Measurements from ENCODE around the gene PRSS50.
A peak's percentile ranks its signal among the peaks of the same experiment; 100 is the strongest.
"Not testable (repeated sequence)": the region's sequence is repeated elsewhere in the genome, so short reads cannot be mapped to it uniquely, and the experiment has no call there.

PRSS50 gene

DNA sequence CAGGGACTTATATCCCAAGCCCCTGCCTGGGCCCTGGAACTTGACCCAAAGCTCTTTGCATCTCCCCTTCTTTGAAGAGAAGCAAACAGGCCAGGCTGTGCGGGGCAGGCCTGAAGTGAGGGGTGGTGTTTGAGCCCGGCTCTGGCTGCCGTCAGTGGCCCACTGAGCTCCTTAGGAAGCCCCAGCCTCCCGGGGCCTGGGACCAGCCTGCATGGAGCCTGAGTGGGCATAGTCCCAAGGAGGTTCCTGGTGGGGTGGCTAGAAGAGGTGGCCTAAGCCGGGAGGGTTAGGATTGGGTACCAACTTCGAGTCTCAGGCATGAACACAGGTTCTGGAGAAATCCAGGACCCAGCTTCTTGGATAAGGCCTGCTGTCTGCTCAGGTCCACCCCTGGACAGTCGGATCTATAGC, 10.1 kb downstream of the PRSS50 start:
- TF ChIP-seq, protein P1, sequence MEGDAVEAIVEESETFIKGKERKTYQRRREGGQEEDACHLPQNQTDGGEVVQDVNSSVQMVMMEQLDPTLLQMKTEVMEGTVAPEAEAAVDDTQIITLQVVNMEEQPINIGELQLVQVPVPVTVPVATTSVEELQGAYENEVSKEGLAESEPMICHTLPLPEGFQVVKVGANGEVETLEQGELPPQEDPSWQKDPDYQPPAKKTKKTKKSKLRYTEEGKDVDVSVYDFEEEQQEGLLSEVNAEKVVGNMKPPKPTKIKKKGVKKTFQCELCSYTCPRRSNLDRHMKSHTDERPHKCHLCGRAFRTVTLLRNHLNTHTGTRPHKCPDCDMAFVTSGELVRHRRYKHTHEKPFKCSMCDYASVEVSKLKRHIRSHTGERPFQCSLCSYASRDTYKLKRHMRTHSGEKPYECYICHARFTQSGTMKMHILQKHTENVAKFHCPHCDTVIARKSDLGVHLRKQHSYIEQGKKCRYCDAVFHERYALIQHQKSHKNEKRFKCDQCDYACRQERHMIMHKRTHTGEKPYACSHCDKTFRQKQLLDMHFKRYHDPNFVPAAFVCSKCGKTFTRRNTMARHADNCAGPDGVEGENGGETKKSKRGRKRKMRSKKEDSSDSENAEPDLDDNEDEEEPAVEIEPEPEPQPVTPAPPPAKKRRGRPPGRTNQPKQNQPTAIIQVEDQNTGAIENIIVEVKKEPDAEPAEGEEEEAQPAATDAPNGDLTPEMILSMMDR (IDR thresholded peaks at IDR 0.05; ENCODE audit: low read depth, low read length): no peak
- Histone ChIP-seq H3K27me3 (no peaks in the 10 kb centered on the region), H3K36me3 (no peaks in the 10 kb centered on the region), H3K4me3 (ENCODE audit: low read depth, low read length) (no peak overlapping the region), H3K9me3 (no peaks in the 10 kb centered on the region), H3K4me1 (no peaks in the 10 kb centered on the region)
- DNase-seq: no peak

DNA sequence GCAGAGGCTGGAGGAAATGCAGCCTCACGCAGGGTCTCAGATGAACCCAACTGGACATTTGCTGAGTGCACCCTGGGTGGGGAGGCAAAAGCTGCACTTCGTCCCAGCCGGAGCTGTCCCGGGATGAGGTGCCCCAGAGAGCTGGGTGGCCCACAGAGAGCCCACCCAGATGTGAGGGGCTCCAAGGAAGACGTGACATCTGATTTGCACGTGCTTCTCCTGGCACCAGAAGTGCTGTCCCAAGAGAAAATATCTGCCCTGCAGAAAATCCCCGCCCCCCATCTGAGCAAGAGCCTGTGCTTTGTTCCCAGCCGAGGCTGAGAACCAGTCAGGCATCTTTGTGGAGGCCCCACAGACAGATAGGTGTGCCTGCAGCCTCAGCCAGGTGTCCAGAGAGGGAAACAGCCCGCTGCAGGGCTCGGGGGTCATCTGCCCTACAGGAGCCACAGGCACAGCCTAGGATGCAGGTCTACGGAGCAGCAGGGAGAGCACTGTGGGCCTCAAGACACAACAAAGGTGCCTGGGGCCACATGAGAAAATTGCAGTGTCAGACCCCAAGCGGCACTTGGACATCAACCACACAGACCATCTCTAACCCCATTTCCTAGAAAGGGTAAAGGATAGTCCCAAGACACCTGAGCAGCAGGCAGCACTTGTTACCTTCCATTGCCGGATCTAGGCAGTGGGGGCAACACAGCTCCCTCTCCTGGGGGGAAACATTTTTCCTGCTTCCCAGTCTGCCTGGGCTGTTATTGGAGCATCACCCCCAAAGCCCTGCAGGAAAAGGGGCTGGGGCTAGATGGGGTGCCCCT, 10.7 kb downstream of the PRSS50 start:
- Histone ChIP-seq H3K4me1 (no peaks in the 10 kb centered on the region; the same call in 1 of the 2 replicates), H3K36me3 (no peaks in the 10 kb centered on the region), H3K27me3 (no peaks in the 10 kb centered on the region), H3K9me3 (no peaks in the 10 kb centered on the region), H3K4me3 (ENCODE audit: low read depth, low read length) (no peak overlapping the region)
- DNase-seq: peak; percentile 1
- TF ChIP-seq, protein P1 (IDR thresholded peaks at IDR 0.05; ENCODE audit: low read depth, low read length): no peak

DNA sequence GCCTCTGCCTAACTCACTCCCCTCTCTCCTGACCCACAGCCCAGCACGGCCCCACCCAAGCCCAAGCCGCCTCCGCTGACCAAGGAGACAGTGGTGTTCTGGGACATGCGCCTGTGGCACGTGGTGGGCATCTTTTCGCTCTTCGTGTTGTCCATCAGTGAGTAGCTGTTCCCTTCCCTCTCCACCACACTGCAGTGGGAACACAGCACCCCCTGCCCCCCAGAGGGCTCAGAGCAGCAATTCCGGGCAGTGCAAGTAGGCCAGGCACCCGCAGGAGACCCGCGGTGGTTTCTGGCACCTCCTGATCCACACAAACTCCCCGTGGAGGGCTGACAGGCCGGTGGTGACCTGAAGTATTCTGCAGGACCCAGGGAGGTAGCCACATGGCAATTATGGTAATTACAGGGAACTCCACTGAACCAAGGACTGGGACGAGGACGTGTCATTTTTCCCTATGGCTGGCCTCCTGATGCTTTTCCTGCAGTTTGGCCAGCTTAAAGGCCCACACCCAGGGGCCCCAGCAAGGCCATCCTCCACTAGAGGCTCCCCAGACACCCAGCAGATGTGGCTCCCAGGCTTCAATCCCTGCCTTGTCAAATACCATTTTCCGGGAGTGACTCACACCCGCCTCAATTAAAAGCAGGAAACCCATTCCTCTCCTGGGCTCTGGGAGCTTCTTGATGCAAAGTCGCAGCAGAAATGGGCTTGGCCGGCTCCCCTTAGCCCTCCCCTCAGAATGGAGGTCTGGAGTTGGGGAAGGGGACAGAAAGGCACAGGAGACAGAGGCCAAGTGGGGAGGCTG, 11.7 kb downstream of the PRSS50 start:
- DNase-seq: peak; percentile 27
- Histone ChIP-seq H3K4me3 (ENCODE audit: low read depth, low read length) (no peak overlapping the region), H3K36me3 (no peaks in the 10 kb centered on the region), H3K9me3 (no peaks in the 10 kb centered on the region), H3K27me3 (no peaks in the 10 kb centered on the region), H3K4me1 (no peaks in the 10 kb centered on the region; the same call in 1 of the 2 replicates)
- TF ChIP-seq, protein P1 (IDR thresholded peaks at IDR 0.05; ENCODE audit: low read depth, low read length): no peak

DNA sequence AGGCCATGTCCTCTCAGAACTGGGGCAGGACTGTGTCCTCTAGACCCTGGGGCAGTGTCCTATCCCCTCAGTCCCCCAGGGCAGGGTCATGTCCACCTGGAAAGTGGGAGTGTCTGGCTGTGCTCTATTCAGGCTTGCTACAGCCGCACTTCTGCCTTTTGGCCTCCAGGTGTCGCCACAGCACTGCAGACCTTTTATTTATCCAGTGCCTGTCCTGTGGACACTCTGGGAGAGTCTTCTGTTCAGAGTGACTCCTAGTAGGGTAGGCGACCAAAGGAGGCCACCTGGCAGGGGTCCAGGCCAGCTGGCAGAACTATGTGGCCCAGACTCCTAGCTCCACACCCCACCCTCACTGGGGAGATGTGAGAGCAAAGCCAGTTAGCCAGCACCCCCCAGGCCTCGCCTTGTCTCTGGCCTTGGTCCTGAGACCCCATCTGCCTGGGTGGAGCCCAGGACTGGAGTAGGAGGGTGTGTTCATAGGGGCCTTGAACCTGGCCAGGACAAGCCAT, 12.6 kb downstream of the PRSS50 start:
- Histone ChIP-seq H3K36me3 (no peaks in the 10 kb centered on the region), H3K4me3 (ENCODE audit: low read depth, low read length) (no peak overlapping the region), H3K4me1 (peaks cover 7% of the 10 kb centered on the region), H3K27me3 (no peaks in the 10 kb centered on the region), H3K9me3 (no peaks in the 10 kb centered on the region)
- TF ChIP-seq, protein P1 (IDR thresholded peaks at IDR 0.05; ENCODE audit: low read depth, low read length): peak; percentile 82
- DNase-seq: peak; percentile 62

DNA sequence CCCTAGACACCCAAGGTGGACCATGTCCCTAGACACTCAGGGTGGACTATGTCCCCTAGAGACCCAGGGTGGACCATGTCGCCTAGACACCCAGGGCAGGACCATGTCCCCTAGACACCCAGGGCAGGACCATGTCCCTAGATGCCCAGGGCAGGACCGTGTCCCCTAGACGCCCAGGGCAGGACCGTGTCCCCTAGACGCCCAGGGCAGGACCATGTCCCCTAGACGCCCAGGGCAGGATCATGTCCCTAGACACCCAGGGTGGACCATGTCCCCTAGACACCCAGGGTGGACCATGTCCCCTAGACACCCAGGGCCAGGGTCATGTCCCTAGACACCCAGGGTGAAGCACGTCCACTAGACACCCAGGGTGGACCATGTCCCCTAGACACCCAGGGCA, 13.3 kb downstream of the PRSS50 start:
- H3K4me1 ChIP-seq: peaks cover 10% of the 10 kb centered on the region
- not testable (repeated sequence) for H3K27me3 ChIP-seq; H3K4me3 ChIP-seq (ENCODE audit: low read depth, low read length)

DNA sequence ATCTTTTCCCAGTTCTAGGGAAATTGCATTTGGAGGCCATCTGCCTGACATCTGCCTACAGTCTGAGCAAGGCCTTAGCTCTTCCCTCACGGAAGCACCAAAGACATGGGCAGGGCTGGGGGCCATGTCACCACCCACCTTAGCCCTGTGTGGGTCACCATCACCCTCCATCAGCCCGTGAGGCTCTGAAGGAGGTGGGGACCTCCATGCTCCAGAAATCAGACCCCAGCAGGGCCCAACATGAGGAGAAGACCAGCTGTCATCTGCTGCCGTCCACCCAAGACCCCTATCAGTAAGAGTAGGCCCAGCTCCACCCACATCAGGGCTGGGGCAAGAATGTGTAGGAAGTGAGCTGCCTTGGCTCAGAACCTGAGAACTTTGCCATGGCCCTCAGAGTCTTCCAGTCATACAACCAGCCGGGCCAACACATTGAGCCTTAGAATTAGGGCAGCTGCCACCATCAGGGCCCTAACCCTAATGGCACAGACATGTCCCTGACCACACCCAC, 14.6 kb downstream of the PRSS50 start:
- DNase-seq: no peak
- Histone ChIP-seq H3K4me1 (peaks cover 10% of the 10 kb centered on the region), H3K27me3 (no peaks in the 10 kb centered on the region), H3K36me3 (no peaks in the 10 kb centered on the region), H3K4me3 (ENCODE audit: low read depth, low read length) (no peak overlapping the region), H3K9me3 (no peaks in the 10 kb centered on the region)
- TF ChIP-seq, protein P1 (IDR thresholded peaks at IDR 0.05; ENCODE audit: low read depth, low read length): no peak

More for the DNA sequence above, 13.3 kb downstream of the PRSS50 start:
- not testable (repeated sequence) for DNase-seq, H3K9me3 ChIP-seq, H3K36me3 ChIP-seq
